A549 treated with dexamethasone at 1 μM for 4 hours (cell line): ENCODE data around the gene LRFN4. TPM values are rescaled to one million over a fixed set of nuclear protein-coding genes. Genes with fewer than 3 reads are reported as not detected.

Experiments used
- total RNA-seq: library from RNA; stranded (reverse); fragments of 200-300 nt; extraction: Qiagen RNA extraction; gene quantifications from 5 replicates; pipeline ENCODE4 v1.2.3, GENCODE V29; 2022

Gene LRFN4
- total RNA-seq, result 73.8 to 122 TPM (median 105 TPM) in 5 replicates

GRCh38 chr11:66856496-66857233, at the start of gene LRFN4:
TSS of gene LRFN4 (plus strand) at chr11:66857064. CDS start at chr11:66857745, 681 bp downstream.

GRCh38 chr11:66842896-66843775, 13.7 kb upstream of the LRFN4 start, which contains the start of gene RCE1:
TSS of gene RCE1 (plus strand) at chr11:66843441. CDS start at chr11:66843456, 15 bp downstream.

Other genes with a start within 250 kb of the LRFN4 start
- gene RBM14, start 240.4 kb upstream of the LRFN4 start, total RNA-seq, result 59.6 to 80.2 TPM (median 65.6 TPM) in 5 replicates
- gene RBM4, start 218.4 kb upstream of the LRFN4 start, total RNA-seq, result 130 to 150 TPM (median 140 TPM) in 5 replicates
- 16.0 to 22.0 TPM (median 18.6 TPM) in 5 replicates for gene RBM4B, start 179.2 kb upstream of the LRFN4 start, total RNA-seq
- gene SPTBN2, start 127.8 kb upstream of the LRFN4 start, total RNA-seq, result 6.7 to 10.6 TPM (median 9.9 TPM) in 5 replicates
- 36.7 to 56.6 TPM (median 53.1 TPM) in 5 replicates for gene RCE1, start 13.6 kb upstream of the LRFN4 start, total RNA-seq
- gene PC, start 101.3 kb downstream of the LRFN4 start, total RNA-seq, result 25.5 to 42.4 TPM (median 39.9 TPM) in 5 replicates
- 37.3 to 63.3 TPM (median 53.3 TPM) in 5 replicates for gene C11orf86, start 118.2 kb downstream of the LRFN4 start, total RNA-seq
- 13.7 to 23.4 TPM (median 22.3 TPM) in 5 replicates for gene SYT12, start 166.1 kb downstream of the LRFN4 start, total RNA-seq
- gene RHOD, start 199.8 kb downstream of the LRFN4 start, total RNA-seq, result 31.4 to 50.8 TPM (median 45.6 TPM) in 5 replicates